K562 (cell line): ENCODE measurements around the gene BCL2L15.

Experiments
- CREB1 ChIP-seq, 2 experiments: sonication (generic) in 1 of 2; formaldehyde crosslinking in 1 of 2; IDR thresholded peaks; 2 replicates each; pipeline versions ENCODE4 v1.6.1 to v1.8.0; 2012 to 2022; ENCODE audit warnings: inconsistent platforms in 1 of 2, mild to moderate bottlenecking in 1 of 2, missing genetic modification reagents in 1 of 2, moderate library complexity in 1 of 2
- CTCF ChIP-seq, 3 experiments: IDR thresholded peaks in 2 of 3; conservative IDR thresholded peaks in 1 of 3; 2 replicates each; pipeline ENCODE4 v1.5.1; 2011 to 2012; ENCODE audit warnings: low read length in 3 of 3, mild to moderate bottlenecking in 3 of 3, control low read depth in 2 of 3, improper control_type of control experiment in 1 of 3, inconsistent platforms in 1 of 3, low read depth in 1 of 3, mixed read lengths in 1 of 3, moderate library complexity in 1 of 3; ENCODE audit not compliant: insufficient read depth in 2 of 3
- EZH2 ChIP-seq: IDR thresholded peaks from 2 replicates; pipeline ENCODE4 v1.6.1; 2012; ENCODE audit warnings: low read depth, mild to moderate bottlenecking, inconsistent platforms, low read length, borderline replicate concordance
- LARP7 ChIP-seq: fragments of 450-650 bp; IDR thresholded peaks from 2 replicates; pipeline ENCODE4 v1.6.1; 2016
- NKRF ChIP-seq: fragments of 450-650 bp; IDR thresholded peaks from 2 replicates; pipeline ENCODE4 v1.6.1; 2016; ENCODE audit warnings: borderline replicate concordance
- RAD51 ChIP-seq: fragments of 450-650 bp; IDR thresholded peaks from 2 replicates; pipeline ENCODE4 v1.7.1; 2016; ENCODE audit warnings: low read depth, mild to moderate bottlenecking, borderline replicate concordance
- RBFOX2 ChIP-seq: fragments of 200-400 bp; formaldehyde crosslinking; IDR thresholded peaks from 2 replicates; pipeline ENCODE4 v1.6.1; 2017; ENCODE audit warnings: low read depth, mild to moderate bottlenecking, low read length, moderate library complexity
- TAF1 ChIP-seq: IDR thresholded peaks from 2 replicates; pipeline ENCODE4 v1.6.1; 2011; ENCODE audit warnings: mild to moderate bottlenecking, low read length, moderate library complexity; ENCODE audit not compliant: insufficient read depth, control insufficient read depth, severe bottlenecking; ENCODE audit errors: extremely low read depth
- TBP ChIP-seq: optimal IDR thresholded peaks from 2 replicates; pipeline ENCODE3; 2011; ENCODE audit warnings: low read depth, low read length, improper control_type of control experiment
- ZNF263 ChIP-seq: sonication (generic); formaldehyde crosslinking; IDR thresholded peaks from 2 replicates; pipeline ENCODE4 v1.8.0; 2022; ENCODE audit warnings: mild to moderate bottlenecking, missing genetic modification reagents, borderline replicate concordance
- ZNF551 ChIP-seq: fragments of 250-450 bp; sonication (Bioruptor Pico); IDR thresholded peaks from 2 replicates; pipeline ENCODE4 v1.5.0; 2021; ENCODE audit warnings: mild to moderate bottlenecking, moderate library complexity

DNA sequence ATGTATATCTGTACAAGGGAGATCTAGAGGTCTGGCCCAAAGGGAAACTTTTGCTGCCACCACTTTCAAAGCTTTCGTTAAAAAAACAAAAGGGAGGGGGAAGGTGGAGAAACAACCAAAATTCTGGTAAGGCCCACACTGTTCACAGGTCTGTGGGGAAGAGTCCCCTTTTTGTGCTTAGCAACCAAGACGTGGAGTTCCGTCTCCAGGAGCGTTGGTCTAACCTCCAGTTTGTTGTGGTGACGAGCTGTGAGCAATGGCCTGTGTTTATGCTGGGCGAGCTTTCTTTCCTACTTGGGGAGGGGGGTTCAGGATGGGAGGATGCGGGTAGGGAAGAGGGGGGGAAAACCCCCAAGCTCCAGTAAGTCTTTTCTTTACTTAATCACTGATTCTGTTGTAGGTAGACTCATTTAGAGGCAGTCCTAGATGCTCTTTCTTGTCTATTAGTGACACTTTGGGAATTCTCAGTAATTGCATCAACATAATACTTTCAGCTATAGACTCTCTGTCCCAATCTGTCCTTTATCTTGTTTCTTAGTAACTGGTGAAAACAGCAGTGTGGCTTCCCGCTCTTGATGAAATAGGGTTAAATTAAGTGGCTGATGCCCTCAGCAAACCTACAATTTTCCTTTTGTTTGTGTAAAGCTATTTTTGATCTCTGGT lies 43.2 kb upstream of the BCL2L15 start:
- TF ChIP-seq ZNF263 (CRISPR knock-in tag) (no peak), RBFOX2 (no peak), TAF1 (peak; percentile 43), LARP7 (no peak), CTCF (IDR thresholded peaks at IDR 0.05 in 2 of 3, conservative IDR thresholded peaks at IDR 0.05 in 1 of 3; ENCODE audit: insufficient read depth in 2 of 3, low read depth in 1 of 3, low read length in 3 of 3) (no peak; a peak in 1 of 6 replicates), NKRF (no peak), CREB1 (IDR thresholded peaks at IDR 0.05) (no peak), CREB1 (CRISPR knock-in tag; IDR thresholded peaks at IDR 0.05) (0 out of 2 replicates have a peak, but pooled peaks have one; percentile 9), ZNF551 (no peak), EZH2 (no peak), TBP (peak; percentile 35), RAD51 (no peak)
